Anterior cingulate cortex (tissue), 58 donors: ENCODE measurements around the gene NUDT1.

Experiments
- DNase-seq, 58 donors: peaks; one replicate each; lab custom pipeline; 2025; lab: John Stamatoyannopoulos, UW

The NUDT1 gene

DNA sequence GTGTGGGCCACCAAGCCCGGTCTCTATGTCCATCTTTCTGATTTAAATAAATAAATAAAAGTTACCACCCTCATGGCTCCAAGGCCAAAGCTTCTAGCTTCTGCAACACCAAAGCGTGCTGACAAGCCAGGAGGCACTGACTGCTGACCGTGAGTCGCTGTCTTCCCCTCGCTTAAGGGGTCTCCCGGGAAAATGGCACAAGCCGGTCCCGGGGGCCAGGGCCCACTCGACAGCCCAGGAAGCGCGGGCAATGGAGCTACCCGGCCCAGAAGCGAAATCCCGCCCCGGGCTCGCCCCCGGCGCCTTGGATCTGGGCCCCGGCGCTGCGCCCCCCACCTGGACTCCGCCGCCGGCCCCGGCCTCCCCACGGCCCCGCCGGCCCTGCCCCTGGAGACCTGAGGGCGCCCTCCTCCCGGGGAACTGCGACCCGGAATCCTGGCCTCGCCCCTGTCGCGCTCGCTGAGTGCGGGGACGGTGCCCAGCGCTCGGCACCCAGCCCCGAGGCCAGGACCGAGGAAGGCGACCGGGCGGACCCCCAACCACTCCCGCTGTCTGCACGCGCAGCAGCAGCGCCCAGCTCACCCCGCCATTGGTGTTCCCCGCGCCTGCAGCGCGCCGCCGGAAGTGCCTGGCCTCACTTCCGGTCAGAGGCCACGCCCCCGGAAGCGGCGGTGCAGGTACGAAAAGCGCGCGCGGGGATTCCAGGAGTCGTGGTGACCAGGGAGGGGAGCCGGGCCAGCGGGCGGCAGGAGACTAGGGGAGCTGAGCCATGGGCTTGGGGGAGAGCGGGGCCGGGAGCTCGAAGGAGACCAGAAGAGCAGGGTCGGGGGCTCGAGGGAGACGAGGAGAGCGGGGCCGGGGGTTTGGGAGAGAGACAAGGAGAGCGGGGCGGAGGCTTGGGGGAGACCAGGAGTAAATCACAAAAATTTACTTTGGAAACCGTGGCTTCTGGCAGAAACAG, at the start of gene NUDT1, which contains the start of gene MRM2:
Gene NUDT1 (plus strand): TSS at position 647 of the 961 bp plus-strand sequence. CDS start 2,349 bp downstream, outside the sequence.
Gene MRM2 (minus strand): TSS at position 626 of the 961 bp plus-strand sequence. CDS start 36 bp downstream, at position 590.
- peak in 57 of 58 donors; percentile 17 to 85 (median 67) for DNase-seq

DNA sequence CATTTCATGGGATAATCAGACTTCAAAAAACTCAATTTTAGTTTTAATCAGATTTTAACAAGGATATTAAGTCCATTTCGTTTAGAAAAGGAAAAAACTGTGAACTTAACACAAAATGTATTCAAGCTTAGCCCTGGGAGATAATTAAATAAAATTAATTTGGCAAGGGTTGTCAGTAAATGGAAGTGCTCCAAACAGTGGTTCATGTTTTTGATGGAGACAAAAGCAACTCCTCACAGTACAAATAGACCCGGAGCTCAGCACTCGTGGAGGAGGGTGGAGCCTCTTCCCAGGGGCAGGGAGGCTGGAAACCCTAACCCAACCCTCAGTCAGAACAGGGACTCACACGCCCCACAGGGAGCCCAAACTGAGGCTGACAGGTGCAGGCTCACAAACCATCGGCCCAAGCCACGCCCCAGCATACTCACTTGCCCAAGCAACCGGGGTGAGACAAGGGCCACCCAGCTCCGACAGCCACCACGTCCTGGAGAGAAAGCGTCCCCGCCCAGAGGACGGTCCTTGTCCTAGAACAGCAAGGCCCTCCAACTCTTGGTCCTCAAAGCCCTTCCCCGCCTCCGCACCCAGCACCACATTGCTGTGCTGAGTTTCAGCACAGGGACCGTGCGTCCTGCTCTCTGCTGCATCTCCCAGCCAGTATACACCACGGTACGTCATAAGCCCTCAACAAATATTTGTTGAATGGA, 49.0 kb upstream of the NUDT1 start:
- no peak for DNase-seq

DNA sequence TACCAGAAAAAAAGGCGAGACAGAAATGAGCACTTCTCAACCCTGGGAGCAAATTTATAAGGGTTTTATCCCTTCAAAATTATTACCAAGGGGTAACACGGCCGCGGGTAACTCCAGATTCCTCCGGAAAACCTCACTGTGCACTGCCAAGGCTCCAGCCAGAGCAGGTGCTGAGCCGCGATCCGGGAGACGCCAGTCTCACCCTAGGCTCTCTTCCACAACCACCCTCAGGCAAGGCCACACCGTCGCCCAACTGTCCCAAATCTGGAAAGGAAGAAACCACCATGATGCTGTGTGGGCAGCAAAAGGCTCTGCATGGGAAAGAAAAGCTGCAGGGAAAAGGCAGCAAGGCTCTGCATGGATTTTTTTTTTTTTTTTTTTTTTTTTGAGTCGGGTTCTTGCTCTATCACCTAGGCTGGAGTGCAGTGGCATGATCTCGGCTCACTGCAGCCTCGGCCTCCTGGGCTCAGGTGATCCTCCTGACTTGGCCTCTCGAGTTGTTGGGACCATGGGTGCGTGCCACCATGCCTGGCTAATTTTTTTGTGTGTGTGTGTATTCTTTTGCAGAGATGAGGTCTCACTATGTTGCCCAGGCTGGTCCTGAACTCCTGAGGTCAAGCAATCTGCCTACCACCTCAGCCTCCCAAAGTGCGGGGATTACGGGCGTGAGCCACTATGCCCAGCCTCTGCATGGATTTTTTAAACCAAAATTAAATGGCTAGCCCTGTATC, 48.3 kb upstream of the NUDT1 start:
- DNase-seq, result no peak

DNA sequence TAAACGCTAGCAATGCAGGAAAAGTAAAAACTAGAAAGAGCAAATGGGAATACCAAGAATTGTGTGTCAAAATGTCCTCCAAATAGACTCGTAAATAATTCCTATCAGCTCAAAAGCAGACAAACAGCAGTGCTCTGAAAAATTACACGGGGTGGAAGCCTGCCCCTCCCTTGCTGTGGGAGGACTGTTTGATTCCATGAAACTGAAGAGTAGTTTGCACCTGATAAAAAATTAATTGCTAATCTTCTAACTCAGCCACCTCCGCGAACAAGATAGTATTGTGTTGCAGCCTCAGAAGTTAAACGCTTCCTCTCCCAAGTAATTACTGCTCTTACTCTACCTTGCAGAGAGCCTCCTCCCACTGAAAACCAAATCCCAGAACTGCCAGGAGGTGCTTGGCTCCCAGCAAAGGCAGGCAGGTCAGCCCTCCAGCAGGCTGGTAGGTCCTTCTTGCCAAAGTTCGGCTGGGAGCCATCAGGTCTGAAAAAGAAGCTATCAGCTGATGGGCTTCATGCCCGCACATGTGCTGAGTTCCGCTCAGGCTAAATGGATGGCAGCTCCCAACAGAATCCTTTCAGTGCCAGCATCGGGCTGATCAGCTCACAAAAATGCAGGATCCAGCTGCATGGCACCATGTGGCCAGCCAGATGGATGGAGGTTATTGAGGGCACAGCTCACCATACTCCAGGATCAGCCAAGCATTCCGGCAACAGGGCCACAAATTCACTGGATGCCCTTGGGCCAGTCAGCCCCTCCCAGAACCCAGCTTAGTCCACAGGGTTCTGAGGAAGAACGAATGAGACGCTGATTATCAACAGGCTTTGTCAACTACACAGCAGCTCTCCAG, 46.4 kb upstream of the NUDT1 start:
- peak in 43 of 58 donors; percentile 24 to 65 (median 47) for DNase-seq

DNA sequence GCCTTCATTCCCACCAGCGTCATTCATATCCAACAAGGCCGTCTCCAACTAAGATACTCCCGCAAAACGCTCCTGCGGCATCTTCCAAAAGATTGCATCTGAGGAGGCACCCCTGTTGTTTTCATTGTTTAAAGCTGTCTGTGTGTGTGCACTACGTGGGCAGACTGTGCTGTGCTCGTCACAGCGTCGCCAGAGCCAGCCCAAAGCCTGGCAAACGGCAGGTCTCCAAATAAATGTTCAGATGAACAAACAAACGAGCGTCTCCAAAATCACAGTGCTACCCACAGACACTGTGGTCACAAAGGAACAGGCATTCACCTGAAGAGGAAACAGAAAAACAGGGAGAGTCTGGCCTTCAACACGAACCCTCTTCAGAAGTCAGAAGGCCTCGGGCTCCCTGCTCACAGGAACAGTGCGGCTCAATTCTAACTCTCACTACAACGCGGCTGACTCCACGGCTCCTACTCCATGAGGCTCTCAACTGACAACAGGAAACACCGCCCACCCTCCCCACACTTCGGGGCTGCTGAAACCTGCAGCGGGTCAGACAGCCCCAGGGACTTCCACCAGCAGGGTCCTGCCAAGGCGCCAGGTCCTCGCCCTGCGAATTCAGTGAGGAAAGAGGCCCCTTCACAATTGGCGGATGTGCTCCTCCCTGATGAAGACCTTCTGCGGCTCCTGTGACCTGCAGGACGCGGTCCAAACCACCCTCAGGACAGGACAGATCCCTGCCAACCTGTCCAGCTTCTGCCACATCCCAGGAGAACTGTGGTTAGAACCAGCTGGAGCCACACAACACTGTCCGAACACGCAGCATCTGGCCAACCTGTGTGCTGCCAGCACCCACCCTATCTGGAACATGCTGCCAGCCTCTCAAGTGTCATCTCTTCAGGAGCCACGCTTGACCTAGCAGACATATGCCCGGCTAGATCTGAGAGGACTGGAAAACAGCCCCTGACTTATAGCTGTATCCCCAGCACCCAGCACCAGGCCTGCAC, 45.3 kb upstream of the NUDT1 start:
- no peak for DNase-seq

DNA sequence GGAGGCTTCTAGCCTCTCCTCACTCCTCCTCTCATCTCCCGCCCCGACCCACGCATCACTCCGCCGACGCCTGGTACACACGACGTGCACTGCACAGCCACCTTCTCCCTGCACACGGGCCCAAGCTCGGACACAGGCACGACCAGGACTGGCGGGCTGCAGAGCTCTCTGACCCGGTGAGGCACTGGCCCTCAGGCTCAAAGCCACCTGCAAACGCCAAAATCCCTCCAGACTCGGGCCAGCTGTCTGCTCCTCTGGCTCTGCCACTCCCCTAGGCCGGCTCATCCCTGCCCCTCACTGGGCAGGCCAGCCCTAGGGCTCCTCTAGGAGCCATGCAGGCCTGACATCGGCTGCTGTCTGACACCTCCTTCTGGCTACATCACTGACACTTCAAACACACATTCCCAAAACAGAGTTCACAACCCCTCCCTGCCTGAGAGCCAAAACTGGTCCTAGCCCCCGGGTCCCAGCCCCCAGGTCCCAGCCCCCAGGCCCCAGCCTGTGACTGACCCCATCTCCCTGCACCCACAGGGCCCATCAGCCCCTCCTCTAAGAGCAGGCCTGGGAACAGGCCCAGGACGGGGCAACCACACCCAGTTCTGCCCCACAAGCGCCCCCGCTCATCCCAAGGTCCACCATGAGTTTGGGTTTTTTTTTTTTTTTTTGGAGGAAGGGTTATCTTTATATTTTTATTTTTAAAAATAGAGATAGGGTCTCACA, 44.4 kb upstream of the NUDT1 start:
- DNase-seq, result no peak

DNA sequence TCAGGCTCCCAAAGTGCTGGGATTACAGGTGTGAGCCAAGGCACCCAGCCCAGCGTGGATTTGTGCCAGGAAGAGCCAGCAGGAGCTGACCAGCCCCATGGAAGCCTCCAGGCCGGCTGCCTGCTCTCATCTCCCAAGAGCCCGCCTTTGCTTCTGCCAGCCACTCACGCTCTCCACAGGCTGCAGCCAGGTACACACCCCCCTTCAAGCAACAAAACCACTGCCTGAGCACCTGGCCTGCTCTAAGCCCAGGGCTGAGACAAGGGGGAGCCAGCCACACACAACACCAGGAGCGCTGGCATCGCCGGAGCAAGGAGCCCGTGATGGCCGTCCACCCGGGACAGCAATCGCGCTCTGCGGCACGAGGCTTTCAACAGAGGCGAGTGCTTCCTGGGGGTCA, 43.8 kb upstream of the NUDT1 start:
- no peak for DNase-seq

DNA sequence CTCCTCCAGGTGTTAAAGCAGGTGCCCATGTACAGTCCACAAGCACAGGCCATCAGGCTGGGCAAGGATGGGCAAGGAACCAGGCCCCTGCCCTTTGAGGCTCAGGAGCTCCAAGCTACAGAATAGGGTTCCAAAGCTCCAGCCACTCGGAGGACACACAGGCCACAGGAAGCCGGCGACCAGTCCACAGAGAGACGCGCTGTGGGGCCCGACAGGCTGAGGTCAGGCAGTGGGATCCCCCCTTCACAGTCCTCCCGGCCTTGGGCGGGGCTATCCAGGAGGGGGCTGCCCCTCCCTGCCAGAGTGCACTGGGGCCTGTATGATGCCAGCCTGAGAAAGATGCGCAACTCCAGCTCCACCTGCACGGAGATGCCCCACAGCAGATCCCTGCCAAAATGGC, 43.3 kb upstream of the NUDT1 start:
- no peak for DNase-seq

DNA sequence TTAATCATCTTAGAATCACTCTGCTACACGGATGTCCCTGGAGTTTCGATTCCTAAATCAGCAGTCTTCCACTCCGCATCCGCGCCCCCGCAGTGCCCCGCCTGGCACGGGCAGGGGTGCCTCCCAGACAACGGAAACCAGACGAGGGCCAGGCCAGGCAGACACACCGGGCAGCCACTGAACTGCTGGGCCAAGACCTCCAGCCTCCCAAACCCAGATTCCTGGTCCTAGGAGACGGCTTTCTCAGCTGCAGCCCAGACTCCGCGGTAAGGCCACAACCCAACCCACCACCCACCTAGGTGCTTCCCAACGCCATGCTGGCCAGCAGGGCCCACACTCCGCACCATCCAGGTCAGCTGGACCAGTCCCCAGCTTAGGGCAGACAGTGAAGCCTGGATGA, 42.5 kb upstream of the NUDT1 start:
- no peak for DNase-seq

DNA sequence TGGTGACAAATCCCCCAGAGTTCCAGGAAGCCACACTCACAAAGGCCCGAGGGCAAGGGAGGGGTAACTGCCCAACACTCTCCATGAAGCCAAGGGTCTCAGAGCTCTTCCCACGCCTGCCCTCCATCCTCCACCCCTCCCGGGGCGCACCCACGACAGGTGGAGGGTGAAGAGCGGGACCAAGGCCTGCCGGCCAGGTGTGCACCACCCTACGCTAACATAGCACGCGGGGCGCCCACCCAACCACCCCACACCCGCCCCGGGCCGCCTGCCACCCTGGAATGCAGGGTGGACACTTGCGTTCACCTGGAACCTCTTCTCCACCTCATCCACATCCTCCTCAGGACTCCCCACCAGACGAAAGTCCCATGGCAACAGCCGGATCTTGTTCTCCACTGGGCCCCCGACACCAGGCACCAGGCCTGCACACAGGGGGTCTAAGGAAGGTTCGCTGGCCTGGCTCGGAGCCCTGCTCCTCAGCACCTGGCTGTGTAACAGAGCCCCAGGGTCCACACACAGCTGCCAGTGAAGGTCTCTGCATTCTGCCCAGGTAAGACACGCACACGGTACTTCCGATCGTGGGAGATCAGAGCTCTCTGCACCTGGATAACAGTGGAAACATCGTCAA, 42.0 kb upstream of the NUDT1 start:
- DNase-seq, result no peak

DNA sequence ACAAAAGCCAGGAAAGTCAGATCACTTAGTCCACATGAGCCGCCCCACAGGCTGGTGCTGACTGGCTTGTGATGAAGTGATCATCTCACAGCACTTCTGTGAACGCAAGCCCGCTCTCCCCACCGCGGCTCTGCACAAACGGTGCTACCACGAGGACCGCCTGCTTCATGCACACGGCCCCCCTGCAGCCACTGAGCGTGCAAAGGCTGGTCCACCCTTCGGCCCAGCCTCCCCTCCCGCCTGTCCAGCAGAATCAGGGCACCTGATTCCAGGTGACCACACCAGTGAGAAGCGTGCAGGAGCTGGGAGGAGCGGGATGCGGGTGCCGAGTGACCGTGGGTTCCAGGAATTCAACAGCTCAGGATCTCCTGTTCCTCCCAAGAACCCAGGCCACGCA, 41.4 kb upstream of the NUDT1 start:
- no peak for DNase-seq

DNA sequence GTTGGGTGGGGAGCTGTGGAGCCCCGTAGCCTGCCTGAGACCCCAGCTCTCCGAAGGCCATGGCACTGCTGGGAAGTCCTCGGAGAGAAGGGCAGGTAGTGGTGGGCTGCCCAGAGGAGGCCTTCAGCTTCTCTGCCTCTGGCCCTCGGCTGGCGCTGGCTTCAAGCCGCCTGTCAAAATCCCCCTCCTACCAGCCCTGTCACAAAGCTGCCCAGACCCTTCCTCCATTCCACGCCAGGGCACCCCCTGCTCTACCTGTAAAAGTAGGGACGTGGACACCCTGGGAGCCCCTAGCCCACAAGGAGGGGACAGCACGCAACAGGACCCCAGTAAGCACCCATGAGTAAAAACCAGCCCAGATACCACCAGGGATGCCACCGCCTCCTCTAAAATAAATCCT, 40.9 kb upstream of the NUDT1 start:
- DNase-seq, result no peak

DNA sequence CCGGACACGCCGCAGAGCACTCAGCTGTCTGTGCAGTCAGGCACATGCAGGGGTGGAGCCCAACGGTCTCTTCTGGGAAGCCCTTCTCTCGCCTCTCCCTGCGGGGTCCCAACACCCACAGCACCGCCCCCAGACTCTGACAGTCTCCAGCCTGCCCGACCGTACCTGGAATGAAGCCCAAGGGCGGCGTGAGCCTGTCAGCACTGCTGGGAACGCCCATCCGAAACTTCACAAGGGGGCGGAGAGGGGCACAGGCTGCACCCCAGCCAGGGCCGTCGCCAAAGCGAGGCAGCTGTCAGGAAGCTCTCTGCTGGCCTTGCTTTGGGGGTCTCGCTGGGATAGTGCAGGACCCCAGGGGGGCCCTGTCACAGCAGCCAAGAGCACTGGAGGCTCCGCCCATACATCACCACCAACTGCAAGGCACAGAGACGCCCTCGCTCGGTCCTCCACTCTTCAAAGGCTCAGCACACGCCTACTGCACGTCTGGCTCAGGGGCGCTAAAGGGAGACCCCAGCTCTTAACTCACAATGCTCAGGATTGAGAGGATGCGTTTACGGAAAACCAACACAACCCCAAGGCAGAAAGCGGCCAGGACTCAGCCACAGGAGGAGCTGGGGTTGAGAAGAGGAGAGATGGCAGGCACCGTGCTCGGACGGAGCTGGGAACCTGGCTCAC, 40.2 kb upstream of the NUDT1 start:
- DNase-seq, result no peak

DNA sequence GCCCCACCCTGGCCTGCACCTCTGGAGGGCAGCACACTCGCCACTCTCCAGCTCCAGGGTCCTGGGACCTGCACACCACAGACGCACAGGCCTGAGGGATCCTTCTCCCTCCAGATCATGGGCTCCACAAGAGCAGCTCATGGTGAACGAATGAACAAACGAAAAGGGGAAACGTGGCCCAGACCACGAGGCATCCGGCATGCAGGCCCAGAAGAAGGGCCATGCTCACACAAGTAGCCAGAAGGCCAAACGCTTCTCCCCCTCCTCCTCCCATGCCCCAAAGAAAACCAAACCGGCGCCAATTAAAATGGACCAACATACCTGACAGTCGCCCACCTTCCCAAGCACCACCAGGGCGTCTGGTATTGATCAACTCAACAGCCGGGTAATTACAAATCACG, 39.7 kb upstream of the NUDT1 start:
- peak in 13 of 58 donors; percentile 11 to 38 (median 23) for DNase-seq

DNA sequence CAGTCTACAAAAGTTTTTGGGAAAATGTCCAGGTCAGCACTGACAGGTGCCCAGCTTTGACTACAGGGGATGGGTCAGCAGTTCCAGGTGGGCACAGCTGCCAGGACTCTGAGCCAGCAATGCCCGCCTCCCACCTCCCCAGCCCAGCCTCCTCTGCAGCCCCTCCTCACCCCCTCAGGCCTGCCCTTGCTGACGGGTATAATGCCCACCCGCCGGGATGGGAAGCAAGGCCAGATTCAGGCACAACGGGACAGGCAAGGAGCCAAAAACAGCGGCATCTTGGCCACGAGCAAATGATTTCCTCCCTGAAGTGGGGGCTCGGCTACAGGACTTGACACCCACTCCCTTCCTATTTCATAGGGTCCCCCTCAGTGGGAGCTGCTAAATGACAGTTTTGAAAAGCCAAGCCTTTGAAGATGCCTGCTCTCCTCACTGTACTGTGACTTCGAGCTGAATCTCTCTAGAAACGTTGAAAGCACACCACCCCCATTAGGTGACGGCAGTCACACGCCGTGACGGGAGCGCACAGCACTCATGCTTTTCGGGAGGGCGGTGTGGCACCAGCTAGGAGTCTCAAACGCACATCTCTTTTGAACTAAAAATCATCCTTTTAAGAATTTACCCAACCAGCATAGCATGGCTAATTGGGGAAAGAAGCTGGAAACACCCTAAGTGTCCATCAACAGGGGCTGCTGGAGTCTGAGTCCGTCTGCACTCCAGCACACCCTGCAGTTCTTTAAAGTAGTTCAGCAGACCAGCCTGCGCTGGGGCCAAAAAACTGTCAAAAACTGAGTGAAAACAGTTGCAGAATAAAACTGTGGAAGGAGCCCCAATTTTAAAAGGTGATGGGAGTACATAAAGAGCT, 38.9 kb upstream of the NUDT1 start:
- peak in 1 of 58 donors; percentile 12 for DNase-seq

DNA sequence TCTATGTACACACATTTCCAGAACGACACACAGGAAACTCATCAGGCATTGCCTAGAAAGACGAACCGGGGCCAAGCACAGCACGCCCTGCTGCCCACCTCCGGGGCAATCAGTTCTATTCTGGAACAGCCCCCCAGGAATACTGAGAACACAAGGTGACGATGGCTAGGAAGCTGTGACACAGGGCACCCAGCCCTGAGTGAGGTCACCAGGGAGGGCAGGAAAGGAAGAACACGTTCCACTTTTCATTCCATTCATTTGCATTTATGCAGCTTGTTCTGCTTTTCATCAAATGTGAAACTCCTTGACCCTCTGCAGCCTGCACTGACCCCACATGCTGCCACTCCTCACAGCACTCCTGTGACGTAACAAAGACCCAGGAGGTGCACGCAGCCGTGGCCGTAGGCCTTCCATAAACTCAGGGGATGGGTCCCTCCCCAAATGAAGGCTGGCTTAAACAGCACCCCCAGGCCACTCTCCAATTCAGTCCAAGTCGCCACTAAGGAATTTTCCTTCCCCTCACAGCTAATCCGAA, 38.2 kb upstream of the NUDT1 start:
- DNase-seq, result no peak
